HG03521 (cell line): ENCODE data around the gene ADARB2.
"Not testable (repeated sequence)": the region's sequence is repeated elsewhere in the genome, so short reads cannot be mapped to it uniquely, and the experiment has no call there.

ENCODE experiments used
- ATAC-seq: cut with Tn5 transposase; IDR thresholded peaks from one replicate; pipeline ENCODE4 v1.9.1; 2021; ENCODE audit warnings: mild to moderate bottlenecking, moderate library complexity; ENCODE audit not compliant: unreplicated experiment

Gene ADARB2

GRCh38 chr10:1253523-1254353 is 483.6 kb downstream of the ADARB2 start:
- ATAC-seq: no peak

- ATAC-seq: no peak
Observed at GRCh38 chr10:1251769-1252168, 485.6 kb downstream of the ADARB2 start.

- ATAC-seq: no peak
Observed at GRCh38 chr10:1249142-1249920, 488.0 kb downstream of the ADARB2 start.

GRCh38 chr10:1248262-1248630 is 489.1 kb downstream of the ADARB2 start:
- ATAC-seq: not testable (repeated sequence)

GRCh38 chr10:1247598-1248261 is 489.6 kb downstream of the ADARB2 start:
- ATAC-seq: no peak

GRCh38 chr10:1244493-1244892 is 492.8 kb downstream of the ADARB2 start:
- ATAC-seq: no peak

- ATAC-seq: no peak
Observed at GRCh38 chr10:1243486-1244234, 493.7 kb downstream of the ADARB2 start.

- ATAC-seq: no peak
Observed at GRCh38 chr10:1242975-1243374, 494.4 kb downstream of the ADARB2 start.

GRCh38 chr10:1241973-1242935 is 495.1 kb downstream of the ADARB2 start:
- ATAC-seq: no peak

GRCh38 chr10:1241322-1241890 is 495.9 kb downstream of the ADARB2 start:
- no peak for ATAC-seq

- no peak for ATAC-seq
Observed at GRCh38 chr10:1240341-1240775, 497.0 kb downstream of the ADARB2 start.

GRCh38 chr10:1233031-1233430 is 504.3 kb downstream of the ADARB2 start:
- ATAC-seq: no peak

- ATAC-seq: no peak
Observed at GRCh38 chr10:1232164-1232911, 505.0 kb downstream of the ADARB2 start.

- no peak for ATAC-seq
Observed at GRCh38 chr10:1230592-1231275, 506.6 kb downstream of the ADARB2 start.

GRCh38 chr10:1230138-1230537 is 507.2 kb downstream of the ADARB2 start:
- ATAC-seq: no peak

GRCh38 chr10:1229574-1229973 is 507.8 kb downstream of the ADARB2 start:
- ATAC-seq: no peak

GRCh38 chr10:1229116-1229515 is 508.2 kb downstream of the ADARB2 start:
- no peak for ATAC-seq

GRCh38 chr10:1228467-1228975 is 508.8 kb downstream of the ADARB2 start:
- ATAC-seq: no peak
